ENCODE data around the gene ZNF565.

Gene ZNF565

GRCh38 chr19:36212895-36213294 is 1.6 kb downstream of the ZNF565 start:
- WGBS: 97% methylated on average over 2 of the region's 2 CpGs
- H3K4me1 ChIP-seq (ENCODE audit: control insufficient read depth, insufficient read depth, low read depth, low read length): peaks cover 7% of the 10 kb centered on the region

GRCh38 chr19:36210497-36210896 is 4.0 kb downstream of the ZNF565 start:
- Histone ChIP-seq H3K36me3 (ENCODE audit: control insufficient read depth in 1 of 2, insufficient read depth in 2 of 2, low read depth in 1 of 2, low read length in 2 of 2) (peaks cover 0 to 4% of the 10 kb centered on the region in 2 experiments), H3K14ac (ENCODE audit: low read length in 2 of 2) (no peak overlapping the region), H2BK12ac (ENCODE audit: low read length in 2 of 2) (no peak overlapping the region), H3K4ac (ENCODE audit: low read depth in 1 of 2, low read length in 2 of 2) (no peak overlapping the region), H3K79me1 (replicated peaks; ENCODE audit: low read length, poor library complexity, severe bottlenecking) (peaks cover 34% of the 10 kb centered on the region), H3K9me3 (ENCODE audit: control insufficient read depth, low read length) (no peaks in the 10 kb centered on the region), H3K9ac (ENCODE audit: low read length) (no peak overlapping the region), H3K4me3 (ENCODE audit: insufficient read depth in 1 of 2, low read depth in 1 of 2, low read length in 2 of 2) (no peak overlapping the region), H2BK5ac (ENCODE audit: low read depth, low read length, poor library complexity, severe bottlenecking) (no peak overlapping the region), H3K4me1 (ENCODE audit: control insufficient read depth, insufficient read depth, low read depth, low read length) (peaks cover 7% of the 10 kb centered on the region), H2BK120ac (ENCODE audit: low read depth, low read length) (no peak overlapping the region), H2AK5ac (ENCODE audit: low read length, severe bottlenecking) (no peak overlapping the region), H3K4me2 (ENCODE audit: low read length, poor library complexity, severe bottlenecking) (no peak overlapping the region), H2AFZ (ENCODE audit: low read depth, low read length) (no peak overlapping the region), H3K23ac (ENCODE audit: low read length in 2 of 2) (no peak overlapping the region), H4K8ac (ENCODE audit: low read length) (no peak overlapping the region), H3K27ac (ENCODE audit: low read length, poor library complexity, severe bottlenecking) (no peak overlapping the region), H4K91ac (ENCODE audit: low read length) (no peak overlapping the region), H3K27me3 (ENCODE audit: control insufficient read depth in 1 of 2, insufficient read depth in 1 of 2, low read length in 2 of 2) (no peaks in the 10 kb centered on the region), H3K18ac (ENCODE audit: low read depth in 1 of 2, low read length in 2 of 2) (no peak overlapping the region), H2BK15ac (ENCODE audit: low read depth, poor library complexity, severe bottlenecking) (no peak overlapping the region)
- no peak for DNase-seq
- 96% methylated on average over 8 of the region's 8 CpGs for WGBS

More at GRCh38 chr19:36212895-36213294, 1.6 kb downstream of the ZNF565 start:
- Histone ChIP-seq H3K27ac (ENCODE audit: low read length, poor library complexity, severe bottlenecking) (no peak overlapping the region), H3K18ac (ENCODE audit: low read depth in 1 of 2, low read length in 2 of 2) (no peak overlapping the region), H3K27me3 (ENCODE audit: control insufficient read depth in 1 of 2, insufficient read depth in 1 of 2, low read length in 2 of 2) (no peaks in the 10 kb centered on the region), H2BK120ac (ENCODE audit: low read depth, low read length) (no peak overlapping the region), H3K4me2 (ENCODE audit: low read length, poor library complexity, severe bottlenecking) (no peak overlapping the region), H3K14ac (ENCODE audit: low read length in 2 of 2) (no peak overlapping the region), H2AFZ (ENCODE audit: low read depth, low read length) (no peak overlapping the region), H4K8ac (ENCODE audit: low read length) (no peak overlapping the region), H3K9ac (ENCODE audit: low read length) (no peak overlapping the region), H4K91ac (ENCODE audit: low read length) (no peak overlapping the region), H2BK5ac (ENCODE audit: low read depth, low read length, poor library complexity, severe bottlenecking) (no peak overlapping the region), H3K36me3 (ENCODE audit: control insufficient read depth in 1 of 2, insufficient read depth in 2 of 2, low read depth in 1 of 2, low read length in 2 of 2) (no peaks in the 10 kb centered on the region), H2BK12ac (ENCODE audit: low read length in 2 of 2) (no peak overlapping the region), H3K79me1 (replicated peaks; ENCODE audit: low read length, poor library complexity, severe bottlenecking) (peaks cover 23% of the 10 kb centered on the region), H3K4ac (ENCODE audit: low read depth in 1 of 2, low read length in 2 of 2) (no peak overlapping the region), H2BK15ac (ENCODE audit: low read depth, poor library complexity, severe bottlenecking) (no peak overlapping the region), H3K4me3 (ENCODE audit: insufficient read depth in 1 of 2, low read depth in 1 of 2, low read length in 2 of 2) (no peak overlapping the region), H2AK5ac (ENCODE audit: low read length, severe bottlenecking) (no peak overlapping the region), H3K9me3 (ENCODE audit: control insufficient read depth, low read length) (no peaks in the 10 kb centered on the region), H3K23ac (ENCODE audit: low read length in 2 of 2) (no peak overlapping the region)
- no peak for DNase-seq

- no peak for DNase-seq
- WGBS: 96% methylated on average over 3 of the region's 7 CpGs
- no peak overlapping the region for H3K18ac ChIP-seq (ENCODE audit: low read depth in 1 of 2, low read length in 2 of 2)
- H2AFZ ChIP-seq (ENCODE audit: low read depth, low read length): no peak overlapping the region
- no peak overlapping the region for H3K14ac ChIP-seq (ENCODE audit: low read length in 2 of 2)
- peaks cover 4% of the 10 kb centered on the region in 2 experiments for H3K36me3 ChIP-seq (ENCODE audit: control insufficient read depth in 1 of 2, insufficient read depth in 2 of 2, low read depth in 1 of 2, low read length in 2 of 2)
- no peaks in the 10 kb centered on the region for H3K27me3 ChIP-seq (ENCODE audit: control insufficient read depth in 1 of 2, insufficient read depth in 1 of 2, low read length in 2 of 2)
- H3K9ac ChIP-seq (ENCODE audit: low read length): no peak overlapping the region
- H3K23ac ChIP-seq (ENCODE audit: low read length in 2 of 2): no peak overlapping the region
- no peak overlapping the region for H4K8ac ChIP-seq (ENCODE audit: low read length)
- no peak overlapping the region for H2BK120ac ChIP-seq (ENCODE audit: low read depth, low read length)
- no peak overlapping the region for H3K4me3 ChIP-seq (ENCODE audit: insufficient read depth in 1 of 2, low read depth in 1 of 2, low read length in 2 of 2)
- no peak overlapping the region for H2BK12ac ChIP-seq (ENCODE audit: low read length in 2 of 2)
- no peak overlapping the region for H3K4me2 ChIP-seq (ENCODE audit: low read length, poor library complexity, severe bottlenecking)
- no peak overlapping the region for H2BK15ac ChIP-seq (ENCODE audit: low read depth, poor library complexity, severe bottlenecking)
- H2AK5ac ChIP-seq (ENCODE audit: low read length, severe bottlenecking): no peak overlapping the region
- no peak overlapping the region for H3K4ac ChIP-seq (ENCODE audit: low read depth in 1 of 2, low read length in 2 of 2)
- H2BK5ac ChIP-seq (ENCODE audit: low read depth, low read length, poor library complexity, severe bottlenecking): no peak overlapping the region
- peaks cover 7% of the 10 kb centered on the region for H3K4me1 ChIP-seq (ENCODE audit: control insufficient read depth, insufficient read depth, low read depth, low read length)
- H3K27ac ChIP-seq (ENCODE audit: low read length, poor library complexity, severe bottlenecking): no peak overlapping the region
- no peaks in the 10 kb centered on the region for H3K9me3 ChIP-seq (ENCODE audit: control insufficient read depth, low read length)
- H4K91ac ChIP-seq (ENCODE audit: low read length): no peak overlapping the region
- H3K79me1 ChIP-seq (replicated peaks; ENCODE audit: low read length, poor library complexity, severe bottlenecking): peaks cover 34% of the 10 kb centered on the region
Observed at GRCh38 chr19:36209372-36209771, 5.1 kb downstream of the ZNF565 start.

GRCh38 chr19:36207605-36208252 is 6.7 kb downstream of the ZNF565 start:
- Histone ChIP-seq H4K8ac (ENCODE audit: low read length) (no peak overlapping the region), H2BK12ac (ENCODE audit: low read length in 2 of 2) (no peak overlapping the region), H2AFZ (ENCODE audit: low read depth, low read length) (no peak overlapping the region), H3K18ac (ENCODE audit: low read depth in 1 of 2, low read length in 2 of 2) (no peak overlapping the region), H3K9me3 (ENCODE audit: control insufficient read depth, low read length) (no peaks in the 10 kb centered on the region), H3K79me1 (replicated peaks; ENCODE audit: low read length, poor library complexity, severe bottlenecking) (peaks cover 30% of the 10 kb centered on the region), H3K4me3 (ENCODE audit: insufficient read depth in 1 of 2, low read depth in 1 of 2, low read length in 2 of 2) (no peak overlapping the region), H2BK15ac (ENCODE audit: low read depth, poor library complexity, severe bottlenecking) (no peak overlapping the region), H3K23ac (ENCODE audit: low read length in 2 of 2) (no peak overlapping the region), H4K91ac (ENCODE audit: low read length) (no peak overlapping the region), H3K4me2 (ENCODE audit: low read length, poor library complexity, severe bottlenecking) (no peak overlapping the region), H2AK5ac (ENCODE audit: low read length, severe bottlenecking) (no peak overlapping the region), H3K27me3 (ENCODE audit: control insufficient read depth in 1 of 2, insufficient read depth in 1 of 2, low read length in 2 of 2) (no peaks in the 10 kb centered on the region), H3K4ac (ENCODE audit: low read depth in 1 of 2, low read length in 2 of 2) (no peak overlapping the region), H3K14ac (ENCODE audit: low read length in 2 of 2) (no peak overlapping the region), H3K36me3 (ENCODE audit: control insufficient read depth in 1 of 2, insufficient read depth in 2 of 2, low read depth in 1 of 2, low read length in 2 of 2) (peaks cover 4 to 8% of the 10 kb centered on the region in 2 experiments), H3K4me1 (ENCODE audit: control insufficient read depth, insufficient read depth, low read depth, low read length) (no peaks in the 10 kb centered on the region), H2BK5ac (ENCODE audit: low read depth, low read length, poor library complexity, severe bottlenecking) (no peak overlapping the region), H3K9ac (ENCODE audit: low read length) (no peak overlapping the region), H2BK120ac (ENCODE audit: low read depth, low read length) (no peak overlapping the region), H3K27ac (ENCODE audit: low read length, poor library complexity, severe bottlenecking) (no peak overlapping the region)
- 79% methylated on average over 3 of the region's 3 CpGs for WGBS
- no peak for DNase-seq

All from mesenchymal stem cell (in vitro differentiated cells and primary cell).